ENCODE measurements around the gene EPHB3. TPM values are rescaled to one million over a fixed set of nuclear protein-coding genes. Genes with fewer than 3 reads are reported as not detected.

Gene EPHB3
- total and polyA plus RNA-seq, 11 donors: 1.00 to 4.6 (median 1.8) TPM

GRCh38 chr3:184602372-184603150 is 41.0 kb downstream of the EPHB3 start:
- ATAC-seq (peak in 3 of 4 donors; percentile 8 to 32 (median 26)), DNase-seq (peak in 1 of 5 donors; percentile 42)
- no peak for TF ChIP-seq POLR2A (IDR thresholded peaks at IDR 0.05)
- no peak for TF ChIP-seq CTCF (IDR thresholded peaks at IDR 0.05)
- Histone ChIP-seq H3K27me3 (peaks cover 0 to 46% (median 0%) of the 10 kb centered on the region in 9 donors), H3K9me3 (no peaks in the 10 kb centered on the region), H3K4me3 (peak overlapping the region in 9 of 12 donors; percentile 2 to 50 (median 26)), H3K36me3 (no peaks in the 10 kb centered on the region), H3K4me1 (peaks cover 0 to 45% (median 22%) of the 10 kb centered on the region in 12 donors), H3K27ac (peak overlapping the region in 6 of 12 donors; percentile 15 to 73 (median 25))
- intact Hi-C loops (cut with DNase I): loop anchor here in 1 of 10 donors (5.0 kb wide), 1 partner anchor 110 kb away; the partner anchor contains the start of gene MAGEF1
- 41 to 52% (median 48%) methylated on average over 14 of the region's 14 CpGs for WGBS, 4 donors

- intact Hi-C loops (cut with DNase I): loop anchor here in 1 of 10 donors (5.0 kb wide), 1 partner anchor 109 kb away; the partner anchor contains the start of gene MAGEF1
- Histone ChIP-seq H3K4me3 (peak overlapping the region in 11 of 12 donors; percentile 10 to 61 (median 54)), H3K27ac (peak overlapping the region in 6 of 12 donors; percentile 28 to 73 (median 42)), H3K4me1 (peaks cover 0 to 36% (median 20%) of the 10 kb centered on the region in 12 donors), H3K27me3 (peaks cover 0 to 46% (median 0%) of the 10 kb centered on the region in 9 donors), H3K9me3 (no peaks in the 10 kb centered on the region), H3K36me3 (no peaks in the 10 kb centered on the region)
- ATAC-seq: peak in 2 of 4 donors; percentile 5 to 6
- TF ChIP-seq POLR2A (IDR thresholded peaks at IDR 0.05) (no peak), CTCF (IDR thresholded peaks at IDR 0.05) (no peak)
- peak in 1 of 5 donors; percentile 38 for DNase-seq
- WGBS, 4 donors: 48 to 55% (median 52%) methylated on average over 20 of the region's 20 CpGs
These were observed 41.8 kb downstream of the EPHB3 start for GRCh38 chr3:184603151-184604030.

GRCh38 chr3:184604039-184604601 is 42.5 kb downstream of the EPHB3 start:
- WGBS, 4 donors: 1 to 17% (median 4%) methylated on average over 18 to 56 of the region's 56 CpGs
- ATAC-seq (peak in 3 of 4 donors; percentile 36 to 72 (median 50)), DNase-seq (peak in 3 of 5 donors; percentile 47 to 70 (median 62))
- Histone ChIP-seq H3K36me3 (no peaks in the 10 kb centered on the region), H3K27me3 (peaks cover 0 to 46% (median 0%) of the 10 kb centered on the region in 9 donors), H3K4me3 (peak overlapping the region; percentile 10 to 61 (median 52)), H3K27ac (peak overlapping the region in 6 of 12 donors; percentile 1 to 73 (median 42)), H3K9me3 (no peaks in the 10 kb centered on the region), H3K4me1 (peaks cover 0 to 35% (median 20%) of the 10 kb centered on the region in 12 donors)
- intact Hi-C loops (cut with DNase I): loop anchor here in 1 of 10 donors (5.0 kb wide), 1 partner anchor 108 kb away; the partner anchor contains the start of gene MAGEF1
- TF ChIP-seq POLR2A (IDR thresholded peaks at IDR 0.05) (no peak), CTCF (IDR thresholded peaks at IDR 0.05) (peak in 4 of 12 donors; percentile 6 to 27 (median 18))

Data from heart left ventricle (tissue), 16 donors.